Right lobe of liver (tissue), 6 donors: ENCODE data around the gene SEMA4D. TPM values are rescaled to one million over a fixed set of nuclear protein-coding genes. Genes with fewer than 3 reads are reported as not detected.

Source experiments
- ATAC-seq, 4 donors: fragments of 200-7000 bp; cut with Tn5 transposase; one replicate each; pipeline ENCODE4 v1.9.1; 2020; ENCODE audit warnings: mild to moderate bottlenecking in 4 of 4, moderate library complexity in 4 of 4
- DNase-seq, 3 donors: peaks; one replicate each; pipeline ENCODE4 v3.0.0-alpha.2; 2020
- H3K27ac ChIP-seq, 3 donors: fragments of 200-600 bp; one replicate each; pipeline ENCODE4 v1.8.0; 2022
- H3K27me3 ChIP-seq, 2 donors: fragments of 200-600 bp; one replicate each; pipeline ENCODE4 v1.8.0; 2022
- H3K36me3 ChIP-seq, 4 donors: fragments of 200-600 bp; sonication (generic) in 1 of 4; one replicate each; pipeline versions ENCODE4 v1.5.1 to v1.8.0; 2017 to 2022; ENCODE audit warnings: control low read depth in 1 of 4
- H3K4me1 ChIP-seq, 4 donors: fragments of 200-600 bp; sonication (generic) in 1 of 4; one replicate each; pipeline versions ENCODE4 v1.5.1 to v1.8.0; 2017 to 2022; ENCODE audit warnings: control low read depth in 1 of 4
- H3K4me3 ChIP-seq, 3 donors: fragments of 200-600 bp; one replicate each; pipeline ENCODE4 v1.8.0; 2022
- H3K9me3 ChIP-seq, 4 donors: fragments of 200-600 bp; sonication (generic) in 1 of 4; one replicate each; pipeline versions ENCODE4 v1.5.1 to v1.8.0; 2017 to 2022; ENCODE audit warnings: control low read depth in 1 of 4
- CTCF ChIP-seq, 4 donors: fragments of 200-600 bp in 3 of 4; fragments of 450-650 bp in 1 of 4; IDR thresholded peaks; one replicate each; pipeline versions ENCODE4 v1.5.1 to v1.8.0; 2016 to 2022; ENCODE audit warnings: antibody characterized with exemption in 4 of 4, mild to moderate bottlenecking in 2 of 4
- POLR2A ChIP-seq: fragments of 450-650 bp; IDR thresholded peaks from one replicate; pipeline ENCODE4 v1.6.1; 2017; ENCODE audit warnings: antibody characterized with exemption, mild to moderate bottlenecking
- WGBS: methylation state at CpG from one replicate; pipeline ENCODE4 v1.1.6; 2018; ENCODE audit warnings: low coverage, low lambda C conversion rate; ENCODE audit not compliant: insufficient coverage; ENCODE audit errors: missing lambda C conversion rate; 5-methylcytosine and 5-hydroxymethylcytosine counted together
- intact Hi-C, 2 donors: fragments of 100-400 bp; cut with DNase I; formaldehyde crosslinking; loops; one replicate each; pipeline versions ENCODE4 v1.11.2 to v1.14.1; 2022
- total RNA-seq, 6 experiments: library from RNA; depleted of rRNA in 2 of 6; stranded (reverse); fragments of >200 nt in 2 of 6; fragmentation: NEBNext Ultra II Directional in 3 of 6; extraction: Animal tissue kit (Norgen Biotek cat#: 25700) in 3 of 6; gene quantifications; one replicate each; pipeline versions ENCODE4 v1.1.0 to v1.2.4, GENCODE V29; 2016 to 2023
- donor health status: DM: no; HTN: yes; CAD: no.
- donor health status: DM: no; HTN: no; CAD: no.
- donor health status: DM: no; HTN: no; CAD: no.
- donor health status: DM: no; HTN: yes; CAD: no.
- donor health status: DM: no; HTN: yes; CAD: no.

SEMA4D gene
- total RNA-seq, 6 experiments from 2014 or later: 2.0 to 7.5 (median 3.5) TPM

GRCh38 chr9:89495824-89496560 is 1.9 kb downstream of the SEMA4D start:
- TF ChIP-seq POLR2A: no peak
- no peak for TF ChIP-seq CTCF (IDR thresholded peaks at IDR 0.05)
- ATAC-seq (no peak), DNase-seq (no peak)
- Histone ChIP-seq H3K27ac (no peak overlapping the region), H3K4me1 (no peaks in the 10 kb centered on the region), H3K4me3 (peak overlapping the region in 1 of 3 donors; percentile 60), H3K9me3 (no peaks in the 10 kb centered on the region), H3K36me3 (no peaks in the 10 kb centered on the region), H3K27me3 (no peaks in the 10 kb centered on the region)
- WGBS: 79% methylated on average over 3 of the region's 12 CpGs
- intact Hi-C loops: no loop called here

- Histone ChIP-seq H3K4me3 (no peak overlapping the region), H3K4me1 (no peaks in the 10 kb centered on the region), H3K27me3 (no peaks in the 10 kb centered on the region), H3K27ac (no peak overlapping the region), H3K36me3 (no peaks in the 10 kb centered on the region), H3K9me3 (no peaks in the 10 kb centered on the region)
- 56% methylated on average over 1 of the region's 5 CpGs for WGBS
- no peak for DNase-seq
- intact Hi-C loops: no loop called here
- ATAC-seq: no peak
- TF ChIP-seq CTCF (IDR thresholded peaks at IDR 0.05) (no peak), POLR2A (no peak)
Measured at GRCh38 chr9:89494199-89494598, 3.7 kb downstream of the SEMA4D start.

- Histone ChIP-seq H3K27ac (no peak overlapping the region), H3K4me3 (no peak overlapping the region), H3K27me3 (no peaks in the 10 kb centered on the region), H3K9me3 (no peaks in the 10 kb centered on the region), H3K36me3 (no peaks in the 10 kb centered on the region), H3K4me1 (no peaks in the 10 kb centered on the region)
- WGBS: 67% methylated on average over 2 of the region's 2 CpGs
- intact Hi-C loops: no loop called here
- TF ChIP-seq POLR2A (no peak), CTCF (IDR thresholded peaks at IDR 0.05) (no peak)
- no peak for ATAC-seq
- no peak for DNase-seq
Measured at GRCh38 chr9:89493671-89494070, 4.2 kb downstream of the SEMA4D start.

- intact Hi-C loops: no loop called here
- DNase-seq: no peak
- H3K27ac ChIP-seq: no peak overlapping the region
Measured at GRCh38 chr9:89493181-89493580, 4.7 kb downstream of the SEMA4D start.

More at GRCh38 chr9:89493181-89493580, 4.7 kb downstream of the SEMA4D start:
- H3K4me3 ChIP-seq: no peak overlapping the region
- no peaks in the 10 kb centered on the region for H3K4me1 ChIP-seq
- WGBS: 80% methylated on average over 5 of the region's 6 CpGs
- no peaks in the 10 kb centered on the region for H3K9me3 ChIP-seq
- H3K27me3 ChIP-seq: no peaks in the 10 kb centered on the region
- TF ChIP-seq CTCF (IDR thresholded peaks at IDR 0.05): no peak
- no peak for TF ChIP-seq POLR2A
- no peak for ATAC-seq
- no peaks in the 10 kb centered on the region for H3K36me3 ChIP-seq
